ENCODE measurements around the gene RNF39. TPM values are rescaled to one million over a fixed set of nuclear protein-coding genes. Genes with fewer than 3 reads are reported as not detected.

Gene RNF39
- total RNA-seq (2014; rRNA removed; shearing (Covaris generic)) = not detected in 2 replicates
- not detected in 2 replicates for total RNA-seq (2022)
- Bru-seq, nascent RNA = percentile 12 among the genes with signal in this experiment
- not detected for BruChase-seq, experiment 1, labeled RNA remaining after a 6-hour chase
- percentile 13 among the genes with signal in this experiment for BruChase-seq, experiment 2, labeled RNA remaining after a 2-hour chase
- long read RNA-seq = 0 reads

- Histone ChIP-seq H3K36me3 (ENCODE audit: insufficient read depth, low read length) (no peaks in the 10 kb centered on the region), H2AFZ (ENCODE audit: low read length) (no peak within 1 kb of the TSS), H3K27ac (ENCODE audit: low read depth, low read length, poor library complexity, severe bottlenecking) (no peak within 1 kb of the TSS), H3K79me2 (ENCODE audit: insufficient read depth, low read depth, low read length) (no peaks in the 10 kb centered on the region), H3K4me2 (ENCODE audit: low read length) (no peak within 1 kb of the TSS), H3K4me3 (ENCODE audit: low read depth, low read length, poor library complexity, severe bottlenecking) (no peak within 1 kb of the TSS), H3K4me1 (ENCODE audit: insufficient read depth, low read length, poor library complexity, severe bottlenecking) (no peaks in the 10 kb centered on the region), H3K9me2 (ENCODE audit: insufficient read depth, low read length) (no peaks in the 10 kb centered on the region), H4K20me1 (ENCODE audit: insufficient read depth, low read length) (no peaks in the 10 kb centered on the region), H3K9me3 (ENCODE audit: low read length) (no peaks in the 10 kb centered on the region)
- CTCF ChIA-PET (ENCODE audit: unreplicated experiment) = no interaction called here
- no peak for TF ChIP-seq CTCF (conservative IDR thresholded peaks at IDR 0.05; ENCODE audit: low read length)
- no peak for TF ChIP-seq EZH2phosphoT487 (IDR thresholded peaks at IDR 0.05; ENCODE audit: borderline replicate concordance, low read depth, low read length)
- intact Hi-C loops (cut with micrococcal nuclease; ENCODE audit: unreplicated experiment) = no loop called here
- POLR2A ChIA-PET = no interaction called here
- BruUV-seq (replicated peaks) = no TSS peak
- DNase-seq (ENCODE audit: low spot score) = no peak
Observed at GRCh38 chr6:30075094-30075789, at the start of gene RNF39. TSS of gene RNF39 (minus strand) at chr6:30075769. CDS start at chr6:30075585, 184 bp downstream.

DNA sequence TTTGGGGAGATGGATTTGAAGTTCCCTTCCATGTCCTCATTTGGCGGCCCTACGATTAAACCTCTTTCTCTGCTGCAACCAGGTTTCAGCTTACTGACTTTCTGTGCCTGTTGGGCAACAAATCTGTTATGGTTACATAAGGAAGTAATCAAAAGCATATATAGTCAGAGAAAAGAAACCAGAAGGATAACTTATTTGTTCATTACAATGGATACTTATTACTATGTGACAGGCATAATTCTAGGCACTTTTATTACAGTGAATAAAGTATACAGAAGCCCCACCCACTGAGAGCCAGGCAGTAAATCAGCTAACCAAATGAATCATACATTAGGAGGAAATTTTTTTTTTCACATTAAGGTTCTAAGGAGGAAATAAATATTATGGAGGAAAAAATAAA lies 46.9 kb upstream of the RNF39 start:
- Histone ChIP-seq H3K79me2 (ENCODE audit: insufficient read depth, low read depth, low read length) (no peaks in the 10 kb centered on the region), H2AFZ (ENCODE audit: low read length) (no peak overlapping the region), H3K4me3 (ENCODE audit: low read depth, low read length, poor library complexity, severe bottlenecking) (no peak overlapping the region), H3K4me2 (ENCODE audit: low read length) (no peak overlapping the region), H3K9me3 (ENCODE audit: low read length) (no peaks in the 10 kb centered on the region), H4K20me1 (ENCODE audit: insufficient read depth, low read length) (no peaks in the 10 kb centered on the region), H3K9me2 (ENCODE audit: insufficient read depth, low read length) (no peaks in the 10 kb centered on the region), H3K36me3 (ENCODE audit: insufficient read depth, low read length) (no peaks in the 10 kb centered on the region), H3K27ac (ENCODE audit: low read depth, low read length, poor library complexity, severe bottlenecking) (no peak overlapping the region), H3K4me1 (ENCODE audit: insufficient read depth, low read length, poor library complexity, severe bottlenecking) (no peaks in the 10 kb centered on the region)
- no peak for DNase-seq (ENCODE audit: low spot score)
- CTCF ChIA-PET (ENCODE audit: unreplicated experiment) = no interaction called here
- POLR2A ChIA-PET = no interaction called here
- BruUV-seq (replicated peaks) = no TSS peak
- no peak for TF ChIP-seq EZH2phosphoT487 (IDR thresholded peaks at IDR 0.05; ENCODE audit: borderline replicate concordance, low read depth, low read length)
- TF ChIP-seq CTCF (conservative IDR thresholded peaks at IDR 0.05; ENCODE audit: low read length) = no peak
- intact Hi-C loops (cut with micrococcal nuclease; ENCODE audit: unreplicated experiment) = no loop called here
